Hematopoietic multipotent progenitor cell treated with erythropoietin and hydrocortisone succinate and interleukin-3 and kit ligand, for 17 days (in vitro differentiated cells): ENCODE data around the gene TUBE1.
"Not testable (repeated sequence)": the region's sequence is repeated elsewhere in the genome, so short reads cannot be mapped to it uniquely, and the experiment has no call there.

Experiments used
- DNase-seq: peaks from one replicate; pipeline ENCODE4 v3.0.0-alpha.2; 2015; ENCODE audit warnings: low spot score

TUBE1 gene

DNA sequence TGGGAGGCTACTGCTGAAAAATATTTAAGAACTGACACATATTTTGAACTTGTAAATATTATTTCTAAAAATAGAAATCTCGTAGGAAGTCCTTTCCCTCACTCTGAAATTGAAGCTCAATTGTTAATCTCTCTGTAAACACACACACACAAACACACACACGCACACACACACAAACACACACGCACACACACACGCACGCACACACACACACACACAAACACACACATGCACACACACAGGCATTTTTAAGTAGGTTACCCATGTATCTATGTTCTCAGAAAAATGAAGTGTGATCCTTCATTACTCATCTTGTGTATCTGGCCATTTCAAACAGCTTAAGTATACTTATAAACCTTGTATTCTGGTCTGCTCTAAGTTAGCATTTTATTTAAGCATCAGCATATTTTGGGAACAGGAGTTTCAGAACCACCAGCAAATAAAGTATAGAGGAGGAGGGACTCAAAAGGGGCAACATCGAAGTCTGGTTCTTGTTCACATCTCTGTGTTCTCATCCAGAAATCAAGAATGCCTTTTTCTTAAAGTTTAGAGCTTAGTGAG, 21.8 kb downstream of the TUBE1 start:
- DNase-seq = no peak

GRCh38 chr6:112062966-112063365, 24.3 kb downstream of the TUBE1 start:
- no peak for DNase-seq

DNA sequence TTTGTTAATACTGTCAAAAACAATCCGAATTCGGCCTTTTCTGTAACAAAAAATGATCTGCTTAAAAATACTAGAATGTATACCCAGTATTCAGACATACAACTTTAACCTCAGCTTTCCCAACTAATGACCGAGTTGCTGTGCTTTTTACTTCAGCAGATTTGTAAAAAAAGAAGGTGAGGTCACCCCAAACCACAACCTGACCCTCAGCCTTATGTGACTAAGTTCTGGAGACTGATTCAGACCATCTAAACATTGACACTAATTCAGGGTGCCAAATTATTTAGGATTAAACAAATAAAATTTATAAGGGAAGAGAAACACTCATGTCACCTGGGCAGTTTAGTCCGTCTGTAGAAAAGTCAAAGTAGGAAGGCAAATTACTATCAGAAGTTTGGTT, 25.7 kb downstream of the TUBE1 start:
- no peak for DNase-seq

GRCh38 chr6:112058243-112059032, 28.8 kb downstream of the TUBE1 start:
- DNase-seq = no peak

- DNase-seq = no peak
These were observed 32.6 kb downstream of the TUBE1 start for GRCh38 chr6:112054555-112055190.

- no peak for DNase-seq
These were observed 33.3 kb downstream of the TUBE1 start, which contains the start of gene CCN6 for GRCh38 chr6:112054001-112054400. Gene CCN6, plus strand, starts transcription at chr6:112054104. Its CDS starts 254 bp downstream, at chr6:112054358.

- not testable (repeated sequence) for DNase-seq
These were observed 36.0 kb downstream of the TUBE1 start for GRCh38 chr6:112051251-112051740.

DNA sequence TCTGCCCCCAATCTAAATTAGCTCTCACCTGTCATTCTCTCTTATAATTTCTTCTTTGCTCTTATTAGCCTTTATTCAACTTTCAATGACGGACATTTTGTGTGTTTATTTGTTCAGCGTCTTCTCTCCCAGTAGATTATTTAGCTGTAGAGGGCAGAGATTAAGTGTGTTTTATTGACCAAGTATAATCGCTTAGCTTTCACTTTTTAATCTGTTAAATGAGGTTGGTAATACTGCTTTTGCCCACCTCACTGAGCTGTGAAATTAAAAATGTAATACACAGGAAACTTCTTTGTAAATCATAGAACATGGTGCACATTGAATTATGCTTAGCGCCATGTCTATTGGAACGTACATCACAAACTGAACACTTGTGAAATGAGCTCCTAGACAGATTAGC, 36.9 kb downstream of the TUBE1 start:
- no peak for DNase-seq

- DNase-seq = no peak
These were observed 37.3 kb downstream of the TUBE1 start for GRCh38 chr6:112049996-112050395.

GRCh38 chr6:112049026-112049799, 38.1 kb downstream of the TUBE1 start:
- DNase-seq = no peak

DNA sequence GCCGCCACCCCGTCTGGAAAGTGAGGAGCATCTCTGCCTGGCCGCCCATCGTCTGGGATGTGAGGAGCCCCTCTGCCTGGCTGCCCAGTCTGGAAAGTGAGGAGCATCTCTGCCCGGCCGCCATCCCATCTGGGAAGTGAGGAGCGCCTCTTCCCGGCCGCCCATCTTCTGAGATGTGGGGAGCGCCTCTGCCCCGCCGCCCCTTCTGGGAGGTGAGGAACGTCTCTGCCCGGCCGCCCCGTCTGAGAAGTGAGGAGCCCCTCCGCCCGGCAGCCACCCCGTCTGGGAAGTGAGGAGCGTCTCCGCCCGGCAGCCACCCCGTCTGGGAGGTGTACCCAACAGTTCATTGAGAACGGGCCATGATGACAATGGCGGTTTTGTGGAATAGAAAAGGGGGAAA, 39.8 kb downstream of the TUBE1 start:
- not testable (repeated sequence) for DNase-seq

DNA sequence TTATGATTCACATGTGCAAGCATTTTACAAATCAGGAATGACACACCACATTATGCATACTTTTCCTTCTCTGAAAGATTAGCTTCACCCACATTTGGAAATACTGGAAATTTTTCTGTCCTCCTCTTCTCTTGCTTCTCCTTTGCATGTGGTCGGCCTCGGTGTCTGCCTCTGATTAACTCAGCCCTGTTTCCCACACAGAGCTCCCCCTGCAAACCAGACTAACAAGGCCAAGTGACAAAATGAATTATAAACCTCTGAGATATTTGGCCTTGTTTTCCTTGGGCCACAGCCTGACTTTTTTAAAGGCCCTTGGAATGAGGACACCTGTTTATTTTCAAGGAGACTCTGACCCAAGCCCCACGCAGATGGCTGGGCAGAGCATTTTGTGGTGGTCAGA, 42.4 kb downstream of the TUBE1 start:
- no peak for DNase-seq

DNA sequence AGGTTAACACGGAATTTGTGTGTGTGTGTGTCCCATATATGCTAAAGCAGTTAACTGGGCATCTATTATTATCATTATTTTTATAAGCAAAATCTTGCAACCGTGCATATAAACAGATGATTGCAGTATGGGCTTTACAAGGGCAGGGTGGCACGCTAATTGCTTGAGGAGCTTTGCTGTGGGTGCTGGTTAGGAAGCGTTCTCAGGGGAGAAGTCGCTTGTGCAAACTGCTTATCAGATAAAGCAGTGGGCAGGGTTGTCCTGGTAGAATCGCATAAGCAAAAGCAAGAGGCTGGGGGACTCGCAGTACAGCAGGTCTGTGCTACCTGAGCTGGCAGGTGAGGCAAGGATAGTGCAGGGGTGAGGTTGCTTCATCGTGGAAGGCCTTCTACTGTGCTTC, 43.1 kb downstream of the TUBE1 start:
- DNase-seq = no peak

DNA sequence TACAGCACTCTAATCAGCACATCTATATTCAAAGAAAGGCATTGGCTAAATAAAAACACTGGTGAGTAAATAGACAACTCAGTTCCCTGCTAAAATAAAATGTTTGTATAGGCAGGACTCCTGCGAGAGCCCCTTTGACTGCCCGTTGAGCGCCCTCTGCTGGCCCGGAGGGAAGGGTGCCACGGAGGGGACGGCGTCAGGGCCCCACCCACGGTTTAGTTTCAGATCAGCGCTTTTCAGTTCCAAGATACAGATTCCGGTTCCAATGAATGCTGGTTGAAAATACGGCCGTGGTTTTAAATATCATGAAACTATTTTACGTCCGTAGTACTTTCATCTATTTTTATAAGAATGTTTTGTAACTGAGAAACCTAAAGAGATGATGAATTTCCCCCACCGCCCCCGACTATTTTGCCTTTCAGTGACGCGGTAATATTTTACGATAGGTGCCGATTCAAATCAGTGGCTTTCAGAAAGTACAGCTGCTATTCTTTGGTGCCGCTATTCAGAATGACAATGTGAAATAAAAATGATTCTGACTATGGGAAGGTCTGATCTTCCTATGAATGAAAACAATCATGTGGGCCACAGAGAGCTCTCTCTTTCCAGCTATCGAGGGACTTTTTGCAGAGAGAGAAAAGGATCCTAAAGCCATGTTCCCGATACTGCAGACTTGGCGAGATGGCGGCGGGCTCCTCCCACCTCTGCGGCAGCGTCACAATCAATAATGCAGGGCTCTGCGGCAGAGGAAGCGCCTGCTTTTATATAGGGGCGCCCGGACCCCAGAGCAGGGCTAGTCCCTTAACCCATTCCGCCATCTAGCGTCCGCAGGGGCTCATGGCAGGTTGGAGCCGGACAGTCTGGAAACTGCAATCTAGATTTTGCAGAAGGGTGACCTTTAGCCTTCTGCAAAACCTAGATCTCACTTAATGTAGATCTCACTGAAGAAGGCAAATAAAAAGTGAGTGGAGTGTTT, 44.0 kb downstream of the TUBE1 start:
- peak; percentile 79 for DNase-seq

DNA sequence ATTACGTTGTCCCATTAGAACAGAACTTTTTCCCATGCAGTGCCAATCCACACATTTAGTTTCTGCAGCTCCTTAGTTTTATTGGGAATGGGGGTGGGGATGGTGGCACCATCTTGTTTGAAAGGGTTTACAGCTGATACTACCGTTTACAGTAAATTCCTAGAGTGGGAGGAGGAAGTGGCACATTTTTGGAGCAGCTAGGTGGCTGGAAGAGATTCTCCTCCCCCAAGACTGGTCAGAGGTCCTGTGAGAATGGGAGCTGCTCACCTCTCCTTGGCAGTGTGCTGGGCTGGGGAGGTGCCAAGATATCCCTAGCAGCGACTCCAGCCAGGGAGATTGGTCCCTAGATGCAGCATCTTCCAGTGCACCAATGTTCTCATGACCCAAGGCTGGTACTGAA, 45.7 kb downstream of the TUBE1 start:
- DNase-seq = no peak

DNA sequence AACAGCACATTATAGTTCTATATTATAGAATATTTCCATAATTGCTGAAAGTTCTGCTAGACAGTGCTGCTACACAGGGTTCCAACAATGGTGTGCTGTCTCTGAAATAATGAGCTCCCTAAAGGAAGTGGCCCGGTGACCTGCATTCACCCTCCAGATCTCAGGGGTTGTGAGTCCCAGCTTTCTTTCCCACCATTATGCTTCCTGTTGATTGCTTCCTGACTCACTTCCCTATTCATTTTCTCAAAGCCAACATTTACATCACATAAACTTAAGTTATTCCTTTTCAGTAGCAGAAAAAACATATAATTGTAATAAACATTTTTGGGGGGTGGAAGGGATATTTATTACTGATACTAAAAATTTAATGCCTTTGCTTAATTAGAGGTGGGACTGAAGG, 46.3 kb downstream of the TUBE1 start:
- no peak for DNase-seq

DNA sequence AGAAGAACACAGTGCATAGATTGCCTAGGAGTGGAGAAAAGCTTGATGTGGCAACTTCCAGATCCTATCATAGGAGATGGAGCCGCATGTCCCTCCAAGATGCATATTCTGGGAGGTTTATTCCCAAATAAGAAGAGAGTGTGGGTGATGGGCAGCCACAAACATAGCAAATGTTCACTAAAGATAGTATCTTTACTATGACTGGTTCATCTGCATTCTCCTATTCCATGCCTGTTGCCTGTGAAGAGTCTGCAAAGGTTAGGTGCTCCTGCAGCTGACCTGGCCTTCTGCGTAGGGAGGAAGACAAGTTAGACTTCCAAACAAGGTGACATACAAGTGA, 47.9 kb downstream of the TUBE1 start:
- no peak for DNase-seq

DNA sequence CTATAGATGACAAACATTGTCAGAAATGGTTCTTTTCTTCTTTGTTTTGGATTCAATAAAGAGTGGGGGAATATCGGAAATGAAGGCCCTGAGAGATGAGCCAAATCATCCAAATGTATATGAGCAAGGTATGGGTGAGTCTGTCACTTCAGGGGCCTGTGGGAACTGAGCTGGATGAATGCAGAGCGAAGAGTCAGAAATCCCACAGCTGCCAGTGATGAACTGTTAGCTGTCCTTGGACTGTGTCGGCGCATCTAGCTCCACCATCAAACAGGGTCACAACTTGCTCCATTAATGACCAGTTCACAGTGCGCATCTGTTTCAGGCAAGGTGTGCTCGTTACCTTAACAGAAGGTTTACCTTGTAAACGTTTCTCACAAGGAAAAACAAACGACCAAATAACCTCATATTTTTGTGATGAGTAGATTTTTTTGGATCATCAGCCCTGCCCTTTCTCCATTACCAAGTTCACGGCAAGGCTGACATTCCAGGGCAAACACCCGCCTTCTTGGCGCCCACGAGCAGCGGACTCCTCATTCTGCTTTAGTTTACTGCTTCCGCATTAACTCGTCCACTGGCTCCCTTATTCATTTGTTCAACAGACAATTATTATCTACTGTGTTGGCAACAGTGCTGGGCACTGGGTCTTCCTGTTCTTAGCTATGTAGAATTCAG, 48.4 kb downstream of the TUBE1 start:
- no peak for DNase-seq

DNA sequence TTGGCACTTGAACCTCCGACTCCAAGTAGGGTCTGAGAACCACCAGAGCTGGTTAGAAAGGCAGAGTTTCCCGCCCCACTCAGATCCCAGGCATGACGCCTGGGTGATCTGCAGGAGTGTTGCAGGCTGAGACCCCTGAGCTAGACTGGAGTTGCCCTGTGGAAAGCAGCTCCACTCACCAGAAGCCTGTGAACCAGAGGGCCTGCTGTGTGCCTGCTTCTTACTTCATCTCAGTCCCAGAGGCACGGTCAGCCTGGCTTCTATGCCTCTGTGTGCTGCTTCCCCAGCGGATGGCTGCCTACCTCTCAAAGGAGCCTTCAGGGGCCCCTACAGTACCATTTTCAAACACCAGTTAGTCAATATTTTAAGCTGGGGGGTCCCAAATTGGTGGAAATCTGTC, 49.0 kb downstream of the TUBE1 start:
- no peak for DNase-seq

DNA sequence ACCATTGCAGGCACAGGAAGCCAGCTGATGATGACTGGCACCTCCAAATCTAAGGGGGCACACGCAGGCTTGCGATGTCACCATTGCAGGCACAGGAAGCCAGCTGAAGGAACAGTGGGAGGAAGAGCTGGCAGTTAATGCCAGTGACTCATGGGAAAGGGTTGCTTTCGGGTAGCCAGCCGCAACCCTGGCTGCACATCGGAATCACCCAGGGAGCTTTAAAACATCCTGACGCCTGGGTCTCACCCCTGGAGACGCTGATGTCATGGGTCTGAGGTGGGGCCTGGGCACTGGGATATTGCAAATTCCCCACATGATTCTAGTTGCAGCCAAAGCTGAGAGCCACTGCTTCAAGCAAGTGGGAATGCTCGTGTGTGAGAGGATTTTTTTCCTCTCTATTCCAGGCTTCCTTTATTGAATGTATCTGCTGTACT, 49.5 kb downstream of the TUBE1 start:
- no peak for DNase-seq
